MV-4-11 (cell line): ENCODE data around the gene SLC34A1.
A peak's percentile ranks its signal among the peaks of the same experiment; 100 is the strongest.
"Not testable (repeated sequence)": the region's sequence is repeated elsewhere in the genome, so short reads cannot be mapped to it uniquely, and the experiment has no call there.

Experiments
- DNase-seq: peaks from one replicate; lab custom pipeline; 2025; lab: John Stamatoyannopoulos, UW

SLC34A1 gene

GRCh38 chr5:177355162-177355867 is 28.9 kb upstream of the SLC34A1 start:
- DNase-seq, result no peak

GRCh38 chr5:177355868-177356168 is 28.4 kb upstream of the SLC34A1 start:
- DNase-seq, result peak; percentile 59

GRCh38 chr5:177356746-177357145 is 27.5 kb upstream of the SLC34A1 start:
- peak; percentile 24 for DNase-seq

- DNase-seq, result no peak
These were observed 27.1 kb upstream of the SLC34A1 start for GRCh38 chr5:177357146-177357458.

GRCh38 chr5:177357459-177358351 is 26.5 kb upstream of the SLC34A1 start, which contains the start of gene RGS14:
Gene RGS14 (plus strand): TSS chr5:177357924. CDS start chr5:177358025, 101 bp downstream.
- peak; percentile 97 for DNase-seq

GRCh38 chr5:177358370-177358819 is 25.8 kb upstream of the SLC34A1 start:
- no peak for DNase-seq

- DNase-seq, result no peak
These were observed 24.8 kb upstream of the SLC34A1 start for GRCh38 chr5:177359451-177359851.

- no peak for DNase-seq
These were observed 24.4 kb upstream of the SLC34A1 start for GRCh38 chr5:177359860-177360259.

- DNase-seq, result not testable (repeated sequence)
These were observed 23.5 kb upstream of the SLC34A1 start for GRCh38 chr5:177360740-177361139.

- peak; percentile 49 for DNase-seq
These were observed 22.6 kb upstream of the SLC34A1 start for GRCh38 chr5:177361418-177362291.

GRCh38 chr5:177362292-177362609 is 22.0 kb upstream of the SLC34A1 start:
- no peak for DNase-seq

GRCh38 chr5:177362610-177363507 is 21.4 kb upstream of the SLC34A1 start:
- peak; percentile 13 for DNase-seq

- DNase-seq, result no peak
These were observed 20.7 kb upstream of the SLC34A1 start for GRCh38 chr5:177363565-177363964.

- no peak for DNase-seq
These were observed 19.9 kb upstream of the SLC34A1 start for GRCh38 chr5:177364159-177364962.

GRCh38 chr5:177365845-177366527 is 18.2 kb upstream of the SLC34A1 start:
- no peak for DNase-seq

GRCh38 chr5:177366528-177367322 is 17.5 kb upstream of the SLC34A1 start:
- no peak for DNase-seq

- no peak for DNase-seq
These were observed 16.8 kb upstream of the SLC34A1 start for GRCh38 chr5:177367323-177367848.

GRCh38 chr5:177367981-177368868 is 16.0 kb upstream of the SLC34A1 start:
- DNase-seq, result no peak
